GM19324 (cell line): ENCODE results near the gene MSI2.

Source experiments
- ATAC-seq: cut with Tn5 transposase; IDR thresholded peaks from one replicate; pipeline ENCODE4 v1.9.1; 2021; ENCODE audit warnings: mild to moderate bottlenecking, moderate library complexity; ENCODE audit not compliant: unreplicated experiment, low FRiP score

MSI2 gene

DNA sequence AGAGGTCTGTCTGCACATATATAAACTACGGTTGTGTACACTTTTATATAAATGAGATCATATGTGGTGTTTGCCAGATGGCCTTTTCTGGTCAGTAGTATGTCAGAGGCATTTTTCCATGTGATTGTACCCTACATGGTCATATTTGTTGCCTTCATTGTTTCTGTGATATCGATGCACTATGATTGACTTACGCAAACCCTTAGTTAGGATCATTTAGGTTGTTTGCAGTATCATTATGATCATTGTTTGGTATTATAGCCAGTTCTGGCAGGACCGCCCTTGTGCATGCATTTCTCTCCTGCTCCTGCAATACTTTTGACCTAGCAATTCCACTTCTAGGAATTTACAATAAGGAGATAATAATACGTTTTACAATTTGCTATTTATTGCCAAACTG is 169.1 kb downstream of the MSI2 start:
- no peak for ATAC-seq

GRCh38 chr17:57425903-57426880 is 169.9 kb downstream of the MSI2 start:
- ATAC-seq: no peak

GRCh38 chr17:57429966-57430365 is 173.6 kb downstream of the MSI2 start:
- no peak for ATAC-seq

DNA sequence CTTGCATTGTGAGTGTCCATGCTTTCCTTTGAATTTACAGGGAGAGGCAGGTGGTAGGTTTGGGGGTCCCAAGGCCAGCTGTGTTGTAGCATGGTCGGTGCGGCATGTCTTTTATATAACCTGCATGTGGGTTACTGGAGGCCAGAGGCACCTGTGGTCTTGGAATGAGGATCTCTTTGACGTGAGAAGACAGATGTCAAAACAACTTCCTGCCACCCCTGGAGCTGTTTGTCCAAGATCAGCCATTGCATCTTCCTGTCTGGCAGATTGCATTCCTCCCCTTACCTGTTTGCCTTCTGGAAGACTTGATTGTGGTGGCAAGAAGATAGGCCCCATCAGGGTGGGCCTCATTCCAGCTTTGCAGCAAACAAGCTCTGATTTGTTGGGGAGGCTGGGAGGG is 175.1 kb downstream of the MSI2 start:
- no peak for ATAC-seq

- ATAC-seq: no peak
These were observed 176.4 kb downstream of the MSI2 start for GRCh38 chr17:57432507-57433277.

GRCh38 chr17:57433452-57433851 is 177.1 kb downstream of the MSI2 start:
- ATAC-seq: no peak

- ATAC-seq: no peak
These were observed 178.0 kb downstream of the MSI2 start for GRCh38 chr17:57434361-57434760.

DNA sequence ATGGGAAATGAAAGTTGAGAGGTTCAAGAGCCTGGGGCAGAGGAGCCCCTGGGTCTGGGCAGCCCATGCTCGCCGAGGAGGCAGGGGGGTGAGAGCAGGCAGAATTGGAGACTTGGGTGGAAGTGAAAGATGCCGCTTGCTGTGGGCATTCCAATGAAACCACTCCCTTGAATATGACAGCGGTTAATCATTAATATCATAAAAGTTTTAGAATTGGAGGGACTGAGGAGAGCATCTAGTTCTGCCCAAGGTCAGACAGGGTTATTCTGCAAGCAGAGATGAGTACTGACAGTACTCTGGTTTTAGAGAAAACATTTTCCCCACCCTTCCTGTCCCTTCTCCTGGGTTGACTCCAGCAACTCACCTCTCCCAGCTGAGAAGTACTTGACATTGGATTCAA is 180.2 kb downstream of the MSI2 start:
- no peak for ATAC-seq

GRCh38 chr17:57438066-57438731 is 181.9 kb downstream of the MSI2 start:
- ATAC-seq: no peak

DNA sequence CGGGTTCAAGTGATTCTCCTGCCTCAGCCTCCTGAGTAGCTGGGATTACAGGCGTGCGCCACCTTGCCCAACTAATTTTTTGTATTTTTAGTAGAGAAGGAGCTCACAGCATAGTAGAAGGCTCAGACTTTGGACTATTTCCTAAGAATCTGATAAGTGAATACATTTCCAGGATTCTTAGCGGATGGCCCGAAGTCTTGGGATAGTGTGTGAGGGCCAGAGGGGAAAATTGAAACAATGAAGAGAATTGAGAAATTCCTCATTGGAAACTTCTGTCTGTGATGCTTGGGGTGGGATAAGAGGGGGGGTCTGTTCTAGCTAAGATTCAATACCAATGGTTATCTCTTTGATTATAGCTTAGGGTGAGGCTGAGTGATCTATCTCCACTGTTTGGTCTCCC is 183.3 kb downstream of the MSI2 start:
- no peak for ATAC-seq

DNA sequence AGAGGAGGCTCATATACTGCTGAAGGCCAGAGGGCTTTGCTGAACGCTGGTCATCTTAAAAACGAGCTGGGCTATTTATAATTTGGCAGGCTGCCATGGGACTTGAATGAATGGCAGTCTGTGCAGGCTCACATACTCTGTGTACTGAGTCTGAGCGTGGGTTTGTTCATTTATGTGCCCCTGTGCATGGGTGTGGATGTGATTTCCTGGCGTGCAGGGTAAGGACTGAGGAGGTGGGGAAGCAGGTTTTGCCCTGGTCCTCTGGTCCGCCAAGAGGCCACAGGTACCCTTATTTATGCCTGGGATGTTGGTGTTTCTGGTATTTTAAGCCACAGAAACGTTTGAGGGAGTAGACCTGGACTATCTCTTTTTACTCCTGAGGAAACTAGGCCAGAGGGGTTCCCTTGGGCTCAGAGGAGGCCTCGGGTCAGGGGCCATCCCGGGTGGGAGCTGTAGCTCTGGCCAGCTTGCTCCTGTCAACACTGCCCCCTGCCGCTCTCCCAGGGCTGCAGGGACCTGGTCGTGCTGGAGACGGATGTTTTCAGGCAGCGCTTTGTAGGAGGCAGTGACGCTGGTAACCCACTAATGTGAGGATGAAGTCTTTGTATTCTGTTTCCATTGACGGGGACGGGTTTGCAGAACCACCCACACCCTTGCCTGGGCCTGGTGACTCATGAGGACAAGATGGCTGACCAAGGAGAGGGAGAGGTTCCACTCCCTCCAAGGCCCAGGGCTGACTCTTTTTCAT is 184.4 kb downstream of the MSI2 start:
- no peak for ATAC-seq

GRCh38 chr17:57441270-57441600 is 184.9 kb downstream of the MSI2 start:
- ATAC-seq: no peak

GRCh38 chr17:57442401-57442823 is 186.1 kb downstream of the MSI2 start:
- ATAC-seq: no peak

DNA sequence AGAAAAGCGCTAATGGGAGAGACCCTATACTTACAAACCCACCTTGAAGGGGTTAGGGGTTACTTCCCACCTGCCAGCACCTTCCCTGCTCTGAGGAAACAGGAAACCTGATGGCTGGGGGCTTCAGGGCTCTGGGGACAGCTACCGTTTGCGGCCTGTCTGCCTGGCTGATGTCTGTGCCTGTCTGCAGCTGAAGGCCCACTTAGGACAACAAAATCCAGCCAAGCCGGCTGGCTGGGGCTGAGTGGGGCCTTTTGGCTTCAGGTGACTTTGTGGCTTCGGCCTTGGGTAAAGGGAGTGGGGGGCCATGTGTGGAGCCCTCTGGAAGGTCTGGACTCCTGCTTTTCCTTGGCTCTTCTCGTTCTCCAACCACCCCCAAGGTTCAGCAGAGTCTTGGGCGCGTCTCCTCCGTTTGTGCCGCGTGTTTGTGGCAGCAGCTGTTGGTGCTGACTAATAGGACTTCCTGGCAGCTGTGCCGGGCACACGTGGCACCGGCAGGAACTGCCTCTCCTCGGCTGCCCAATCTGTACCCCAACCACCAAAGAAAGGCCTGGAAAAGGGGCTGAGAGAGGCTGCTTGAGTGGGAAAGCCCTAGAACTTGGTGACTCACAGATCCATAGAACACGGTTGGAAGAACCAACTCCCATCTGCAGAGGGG is 186.7 kb downstream of the MSI2 start:
- no peak for ATAC-seq

- ATAC-seq: no peak
These were observed 187.5 kb downstream of the MSI2 start for GRCh38 chr17:57443781-57444180.

- ATAC-seq: no peak
These were observed 188.5 kb downstream of the MSI2 start for GRCh38 chr17:57444682-57445450.

DNA sequence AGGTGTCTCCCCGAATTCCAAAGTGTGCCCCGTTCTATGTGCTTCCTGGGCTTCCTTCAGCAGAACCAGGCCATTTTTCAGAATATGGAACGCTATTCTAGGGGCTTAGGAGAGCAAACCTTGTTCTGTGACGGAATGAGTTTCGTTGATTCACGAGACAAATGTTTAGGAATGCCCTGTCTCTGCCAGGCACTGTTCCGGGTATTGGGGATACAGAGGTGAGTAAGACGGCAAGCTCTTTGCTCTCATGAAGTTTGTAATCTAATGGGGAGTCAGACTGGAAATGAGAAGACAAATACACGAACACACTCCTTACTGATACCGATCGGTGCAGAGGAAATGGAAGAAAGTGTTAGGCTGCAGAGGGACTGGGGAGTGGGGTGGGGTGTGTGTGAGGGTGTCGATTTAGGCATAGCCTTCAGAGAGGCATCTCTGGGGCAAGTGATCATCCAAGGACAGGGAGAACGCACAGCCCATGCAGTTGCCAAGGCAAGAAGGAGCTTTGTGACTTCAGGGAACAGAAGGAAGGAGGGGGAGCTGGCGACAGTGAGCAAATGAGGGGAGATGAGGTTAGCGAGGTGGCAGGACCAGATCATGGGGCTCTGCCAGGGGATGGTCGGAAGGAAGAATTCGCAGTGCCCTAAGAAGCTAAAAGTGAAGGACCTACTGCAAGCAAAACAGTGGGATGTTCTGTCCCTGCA is 189.6 kb downstream of the MSI2 start:
- no peak for ATAC-seq

DNA sequence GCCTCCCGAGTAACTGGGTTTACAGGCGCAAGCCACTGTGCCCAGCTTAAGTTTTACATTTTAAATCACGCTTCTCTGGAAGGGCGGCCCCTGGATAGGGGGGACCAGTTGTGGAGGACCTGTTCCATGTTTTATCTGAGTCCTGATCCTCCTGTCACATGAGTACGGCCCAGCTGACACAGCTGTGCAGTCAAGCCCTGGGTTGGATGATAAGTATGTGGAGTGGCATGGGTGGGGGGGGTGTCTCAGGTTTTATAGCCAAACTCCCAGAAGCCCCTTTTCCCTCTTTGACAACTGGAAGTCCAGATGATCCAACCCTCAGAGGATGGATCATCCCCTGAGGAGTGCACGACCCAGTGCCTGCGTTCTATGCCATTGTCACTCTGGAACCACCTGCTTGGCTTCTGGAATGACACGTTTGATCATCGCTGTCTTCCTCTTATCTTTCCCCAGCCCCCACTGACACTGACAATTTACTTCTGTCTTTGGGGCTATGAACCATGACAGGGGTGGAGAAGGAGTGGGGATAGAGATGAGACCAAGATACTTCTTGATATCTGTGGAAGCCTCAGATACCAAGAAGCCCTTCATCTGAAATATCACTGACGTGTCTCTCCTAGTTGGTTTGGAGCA is 191.2 kb downstream of the MSI2 start:
- ATAC-seq: no peak
